Dendritic cell treated with granulocyte-macrophage colony-stimulating factor and Interleukin-4, amounts not matched to agents 40 ng/mL and 50 ng/mL, for 4 days (primary cell): ENCODE data around the gene NFASC.

Experiments
- H3K27ac Mint-ChIP-seq: one replicate; pipeline ENCODE4 v1.8.0; 2022; ENCODE audit warnings: mild to moderate bottlenecking, mixed read lengths
- H3K27me3 Mint-ChIP-seq: one replicate; pipeline ENCODE4 v1.8.0; 2022; ENCODE audit warnings: mild to moderate bottlenecking, mixed read lengths
- H3K36me3 Mint-ChIP-seq: one replicate; pipeline ENCODE4 v1.8.0; 2022; ENCODE audit warnings: low read depth, mixed read lengths
- H3K4me1 Mint-ChIP-seq: one replicate; pipeline ENCODE4 v1.8.0; 2022; ENCODE audit warnings: low read depth, mixed read lengths
- H3K4me3 Mint-ChIP-seq: one replicate; pipeline ENCODE4 v1.8.0; 2022; ENCODE audit warnings: mild to moderate bottlenecking, moderate library complexity, mixed read lengths
- H3K9me3 Mint-ChIP-seq: one replicate; pipeline ENCODE4 v1.8.0; 2022; ENCODE audit warnings: mixed read lengths
- intact Hi-C: fragments of 100-400 bp; cut with micrococcal nuclease; formaldehyde crosslinking; loops from one replicate; pipeline ENCODE4 v1.15.0; 2022

NFASC gene

GRCh38 chr1:204973449-204973848 is 102.8 kb downstream of the NFASC start:
- Mint-ChIP-seq H3K27me3 (peaks cover 19% of the 10 kb centered on the region), H3K9me3 (no peaks in the 10 kb centered on the region), H3K36me3 (no peaks in the 10 kb centered on the region), H3K4me3 (no peak overlapping the region), H3K4me1 (peaks cover 37% of the 10 kb centered on the region), H3K27ac (no peak overlapping the region)
- intact Hi-C loops, result no loop called here

GRCh38 chr1:204974327-204974726 is 103.7 kb downstream of the NFASC start:
- intact Hi-C loops, result no loop called here
- Mint-ChIP-seq H3K27me3 (peaks cover 19% of the 10 kb centered on the region), H3K27ac (no peak overlapping the region), H3K9me3 (no peaks in the 10 kb centered on the region), H3K4me1 (peaks cover 37% of the 10 kb centered on the region), H3K4me3 (no peak overlapping the region), H3K36me3 (no peaks in the 10 kb centered on the region)

- H3K4me1 Mint-ChIP-seq, result peaks cover 37% of the 10 kb centered on the region
- intact Hi-C loops, result no loop called here
- H3K9me3 Mint-ChIP-seq, result no peaks in the 10 kb centered on the region
- no peak overlapping the region for H3K4me3 Mint-ChIP-seq
- peaks cover 19% of the 10 kb centered on the region for H3K27me3 Mint-ChIP-seq
- no peaks in the 10 kb centered on the region for H3K36me3 Mint-ChIP-seq
- H3K27ac Mint-ChIP-seq, result no peak overlapping the region
These were observed 104.4 kb downstream of the NFASC start for GRCh38 chr1:204975021-204975420.

- intact Hi-C loops, result no loop called here
- Mint-ChIP-seq H3K27ac (no peak overlapping the region), H3K36me3 (no peaks in the 10 kb centered on the region), H3K4me3 (no peak overlapping the region), H3K27me3 (peaks cover 19% of the 10 kb centered on the region), H3K9me3 (no peaks in the 10 kb centered on the region), H3K4me1 (peaks cover 33% of the 10 kb centered on the region)
These were observed 105.0 kb downstream of the NFASC start for GRCh38 chr1:204975568-204976235.

GRCh38 chr1:204976646-204977045 is 106.0 kb downstream of the NFASC start:
- intact Hi-C loops, result no loop called here
- H3K4me1 Mint-ChIP-seq, result peaks cover 24% of the 10 kb centered on the region
- H3K27me3 Mint-ChIP-seq, result peaks cover 19% of the 10 kb centered on the region

GRCh38 chr1:204977318-204977717 is 106.7 kb downstream of the NFASC start:
- Mint-ChIP-seq H3K27ac (no peak overlapping the region), H3K4me3 (no peak overlapping the region), H3K27me3 (peaks cover 18% of the 10 kb centered on the region), H3K9me3 (no peaks in the 10 kb centered on the region), H3K36me3 (no peaks in the 10 kb centered on the region), H3K4me1 (peaks cover 17% of the 10 kb centered on the region)
- intact Hi-C loops, result no loop called here

More at GRCh38 chr1:204976646-204977045, 106.0 kb downstream of the NFASC start:
- H3K27ac Mint-ChIP-seq, result no peak overlapping the region
- H3K9me3 Mint-ChIP-seq, result no peaks in the 10 kb centered on the region
- H3K36me3 Mint-ChIP-seq, result no peaks in the 10 kb centered on the region
- H3K4me3 Mint-ChIP-seq, result no peak overlapping the region

GRCh38 chr1:204978782-204979181 is 108.1 kb downstream of the NFASC start:
- H3K4me1 Mint-ChIP-seq, result peaks cover 15% of the 10 kb centered on the region
- H3K27me3 Mint-ChIP-seq, result peaks cover 16% of the 10 kb centered on the region
- no peak overlapping the region for H3K4me3 Mint-ChIP-seq
- H3K36me3 Mint-ChIP-seq, result no peaks in the 10 kb centered on the region
- no peak overlapping the region for H3K27ac Mint-ChIP-seq
- no peaks in the 10 kb centered on the region for H3K9me3 Mint-ChIP-seq
- intact Hi-C loops, result no loop called here

GRCh38 chr1:204979306-204979705 is 108.6 kb downstream of the NFASC start:
- intact Hi-C loops, result no loop called here
- Mint-ChIP-seq H3K36me3 (no peaks in the 10 kb centered on the region), H3K4me1 (peaks cover 15% of the 10 kb centered on the region), H3K27ac (no peak overlapping the region), H3K27me3 (peaks cover 13% of the 10 kb centered on the region), H3K4me3 (no peak overlapping the region), H3K9me3 (no peaks in the 10 kb centered on the region)

GRCh38 chr1:204979891-204980649 is 109.4 kb downstream of the NFASC start:
- H3K4me3 Mint-ChIP-seq, result no peak overlapping the region
- peaks cover 11% of the 10 kb centered on the region for H3K27me3 Mint-ChIP-seq
- peaks cover 15% of the 10 kb centered on the region for H3K4me1 Mint-ChIP-seq
- no peak overlapping the region for H3K27ac Mint-ChIP-seq
- H3K36me3 Mint-ChIP-seq, result no peaks in the 10 kb centered on the region
- intact Hi-C loops, result loop anchor here (10.0 kb wide), 1 partner anchor 365 kb away; no protein-coding TSS in a partner anchor
- H3K9me3 Mint-ChIP-seq, result no peaks in the 10 kb centered on the region

GRCh38 chr1:204980840-204981405 is 110.3 kb downstream of the NFASC start:
- H3K36me3 Mint-ChIP-seq, result no peaks in the 10 kb centered on the region
- H3K27me3 Mint-ChIP-seq, result peaks cover 10% of the 10 kb centered on the region
- no peak overlapping the region for H3K4me3 Mint-ChIP-seq
- H3K9me3 Mint-ChIP-seq, result no peaks in the 10 kb centered on the region
- intact Hi-C loops, result loop anchor here (10.0 kb wide), 1 partner anchor 364 kb away; no protein-coding TSS in a partner anchor
- H3K4me1 Mint-ChIP-seq, result peaks cover 9% of the 10 kb centered on the region
- H3K27ac Mint-ChIP-seq, result no peak overlapping the region

GRCh38 chr1:204983136-204983535 is 112.5 kb downstream of the NFASC start:
- Mint-ChIP-seq H3K9me3 (no peaks in the 10 kb centered on the region), H3K36me3 (no peaks in the 10 kb centered on the region), H3K4me3 (no peak overlapping the region), H3K27me3 (peaks cover 9% of the 10 kb centered on the region), H3K4me1 (peaks cover 9% of the 10 kb centered on the region), H3K27ac (no peak overlapping the region)
- intact Hi-C loops, result loop anchor here (10.0 kb wide), 1 partner anchor 362 kb away; no protein-coding TSS in a partner anchor

- Mint-ChIP-seq H3K27ac (no peak overlapping the region), H3K27me3 (peaks cover 9% of the 10 kb centered on the region), H3K4me1 (peaks cover 9% of the 10 kb centered on the region), H3K36me3 (no peaks in the 10 kb centered on the region), H3K4me3 (no peak overlapping the region), H3K9me3 (no peaks in the 10 kb centered on the region)
- intact Hi-C loops, result loop anchor here (10.0 kb wide), 1 partner anchor 361 kb away; no protein-coding TSS in a partner anchor
These were observed 113.2 kb downstream of the NFASC start for GRCh38 chr1:204983881-204984280.

GRCh38 chr1:204984499-204984898 is 113.8 kb downstream of the NFASC start:
- no peaks in the 10 kb centered on the region for H3K9me3 Mint-ChIP-seq
- intact Hi-C loops, result loop anchor here (10.0 kb wide), 1 partner anchor 360 kb away; no protein-coding TSS in a partner anchor
- peaks cover 9% of the 10 kb centered on the region for H3K27me3 Mint-ChIP-seq
- H3K4me1 Mint-ChIP-seq, result peaks cover 9% of the 10 kb centered on the region
- no peaks in the 10 kb centered on the region for H3K36me3 Mint-ChIP-seq
- no peak overlapping the region for H3K27ac Mint-ChIP-seq
- H3K4me3 Mint-ChIP-seq, result no peak overlapping the region

GRCh38 chr1:204986181-204986580 is 115.5 kb downstream of the NFASC start:
- H3K36me3 Mint-ChIP-seq, result no peaks in the 10 kb centered on the region
- peaks cover 9% of the 10 kb centered on the region for H3K27me3 Mint-ChIP-seq
- H3K9me3 Mint-ChIP-seq, result no peaks in the 10 kb centered on the region
- no peak overlapping the region for H3K27ac Mint-ChIP-seq
- intact Hi-C loops, result loop anchor here (10.0 kb wide), 1 partner anchor 359 kb away; no protein-coding TSS in a partner anchor
- peaks cover 12% of the 10 kb centered on the region for H3K4me1 Mint-ChIP-seq
- no peak overlapping the region for H3K4me3 Mint-ChIP-seq
